Skin epidermis (tissue), 12 donors: ENCODE data around the gene CAPNS1.
"Not testable (repeated sequence)": the region's sequence is repeated elsewhere in the genome, so short reads cannot be mapped to it uniquely, and the experiment has no call there.

ENCODE experiments used
- H3K27ac ChIP-seq, 21 experiments: fragments of 200-600 bp; sonication (generic) in 11 of 21; one replicate each; pipeline ENCODE4 v1.5.0; 2020; ENCODE audit warnings: mild to moderate bottlenecking in 3 of 21, inconsistent platforms in 2 of 21, moderate library complexity in 2 of 21
- H3K4me3 ChIP-seq, 7 experiments: fragments of 200-600 bp; sonication (generic) in 2 of 7; one replicate each; pipeline ENCODE4 v1.5.0; 2020; ENCODE audit warnings: inconsistent platforms in 2 of 7, mild to moderate bottlenecking in 2 of 7, moderate library complexity in 1 of 7

Gene CAPNS1

GRCh38 chr19:36142046-36142445 lies 2.2 kb downstream of the CAPNS1 start:
- Histone ChIP-seq H3K4me3 (no peak overlapping the region), H3K27ac (peak overlapping the region in 3 of 21 experiments; percentile 12 to 98 (median 32))

- Histone ChIP-seq H3K4me3 (no peak overlapping the region), H3K27ac (peak overlapping the region in 1 of 21 experiments; percentile 32)
Observed at GRCh38 chr19:36142496-36142895, 2.6 kb downstream of the CAPNS1 start.

DNA sequence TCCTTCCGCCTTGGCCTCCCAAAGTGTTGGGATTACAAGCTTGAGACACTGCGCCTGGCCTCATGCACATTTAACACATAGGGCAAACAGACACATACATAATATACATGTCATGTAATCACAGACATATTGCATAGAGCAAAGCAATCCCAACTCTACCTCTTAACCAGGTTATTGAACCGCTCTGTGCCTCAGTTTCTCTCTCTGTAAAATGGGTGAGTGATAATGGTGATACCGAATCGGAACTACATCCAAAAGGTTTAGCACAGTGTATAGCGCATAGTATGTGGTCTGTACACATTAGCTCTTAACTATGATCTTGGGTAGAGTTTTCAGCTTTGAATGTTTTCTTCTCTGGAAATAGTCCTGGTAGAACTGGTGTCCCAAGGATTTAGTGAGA lies 4.8 kb downstream of the CAPNS1 start:
- no peak overlapping the region for H3K4me3 ChIP-seq

DNA sequence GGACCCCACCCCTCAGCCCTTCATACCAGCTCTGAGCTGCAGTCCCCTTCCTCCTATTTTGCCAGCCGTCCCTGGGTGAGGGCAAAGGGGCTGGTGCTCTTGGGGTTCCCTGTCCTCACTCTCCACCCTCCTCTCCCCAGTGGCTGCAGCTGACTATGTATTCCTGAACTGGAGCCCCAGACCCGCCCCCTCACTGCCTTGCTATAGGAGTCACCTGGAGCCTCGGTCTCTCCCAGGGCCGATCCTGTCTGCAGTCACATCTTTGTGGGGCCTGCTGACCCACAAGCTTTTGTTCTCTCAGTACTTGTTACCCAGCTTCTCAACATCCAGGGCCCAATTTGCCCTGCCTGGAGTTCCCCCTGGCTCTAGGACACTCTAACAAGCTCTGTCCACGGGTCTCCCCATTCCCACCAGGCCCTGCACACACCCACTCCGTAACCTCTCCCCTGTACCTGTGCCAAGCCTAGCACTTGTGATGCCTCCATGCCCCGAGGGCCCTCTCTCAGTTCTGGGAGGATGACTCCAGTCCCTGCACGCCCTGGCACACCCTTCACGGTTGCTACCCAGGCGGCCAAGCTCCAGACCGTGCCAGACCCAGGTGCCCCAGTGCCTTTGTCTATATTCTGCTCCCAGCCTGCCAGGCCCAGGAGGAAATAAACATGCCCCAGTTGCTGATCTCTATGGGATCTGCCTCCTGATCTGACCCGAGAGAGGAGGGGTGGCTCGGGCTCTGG lies 10.0 kb downstream of the CAPNS1 start:
- H3K27ac ChIP-seq = peak overlapping the region in 5 of 21 experiments; percentile 11 to 98 (median 88)
- H3K4me3 ChIP-seq = no peak overlapping the region

More for the DNA sequence above, 4.8 kb downstream of the CAPNS1 start:
- H3K27ac ChIP-seq = no peak overlapping the region

DNA sequence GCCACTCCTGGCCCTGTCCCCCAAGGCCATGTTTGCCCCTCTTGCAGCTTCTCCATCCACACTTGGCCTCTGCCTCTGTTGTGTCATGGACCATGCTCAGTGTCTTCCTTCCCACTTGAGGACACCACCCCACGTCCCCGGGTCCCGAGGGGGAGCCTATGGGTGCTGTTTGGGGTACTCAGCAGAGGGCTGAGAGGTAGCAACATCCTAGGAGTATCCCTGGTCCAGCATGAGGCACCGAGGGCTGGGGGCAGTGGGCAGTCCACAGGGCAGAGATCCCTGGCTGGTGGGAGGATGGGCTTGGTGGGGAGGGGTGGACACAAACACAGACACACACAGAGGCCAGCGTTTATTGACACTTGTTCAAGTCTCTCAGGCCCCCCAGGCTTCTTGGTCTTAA lies 10.7 kb downstream of the CAPNS1 start:
- H3K27ac ChIP-seq = peak overlapping the region in 9 of 21 experiments; percentile 83 to 98 (median 88)
- no peak overlapping the region for H3K4me3 ChIP-seq

DNA sequence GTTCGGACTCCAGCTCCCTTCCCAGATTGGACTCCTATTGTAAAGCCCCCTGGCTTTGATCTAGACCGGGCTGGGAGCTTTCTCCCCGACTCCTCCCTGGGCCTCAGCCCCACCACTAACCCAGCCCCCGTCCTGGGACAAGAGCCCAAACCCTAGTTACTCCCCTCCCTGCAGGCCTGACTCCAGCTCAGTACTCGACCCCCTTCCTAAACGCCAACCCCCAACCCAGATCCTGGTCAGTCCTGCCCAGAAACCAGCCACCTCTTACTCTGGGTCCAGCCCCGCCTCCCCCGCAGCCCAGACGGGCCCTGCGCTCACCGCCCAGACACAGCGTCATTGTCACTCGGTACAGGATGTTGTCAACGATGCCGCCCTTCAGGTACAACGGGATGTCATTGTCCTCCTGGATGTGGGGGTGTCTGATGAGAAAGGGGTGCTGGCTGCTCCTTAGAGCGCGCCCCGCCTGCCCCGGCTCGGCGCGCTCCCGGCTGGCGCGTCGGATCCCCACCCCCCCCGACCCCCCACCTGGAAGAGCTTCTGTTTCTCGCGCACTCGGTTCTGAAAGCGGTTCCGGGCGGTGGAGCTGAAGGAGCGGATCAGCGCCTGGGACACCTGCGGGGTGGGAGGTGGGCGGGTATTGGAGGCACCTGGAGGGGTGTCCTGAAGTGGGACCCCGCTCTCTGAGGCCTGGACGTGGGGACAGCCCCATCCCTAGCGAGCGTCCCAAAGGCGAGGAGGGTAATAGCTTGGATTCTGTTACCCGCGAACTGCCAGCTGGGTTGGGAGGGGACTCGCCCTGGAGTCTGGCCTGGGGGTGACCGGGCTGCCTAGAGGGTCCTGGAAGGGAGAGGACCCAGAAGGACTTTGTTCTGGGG lies 11.5 kb downstream of the CAPNS1 start:
- Histone ChIP-seq H3K27ac (peak overlapping the region in 20 of 21 experiments; percentile 14 to 98 (median 82)), H3K4me3 (peak overlapping the region; percentile 19 to 47 (median 29))

DNA sequence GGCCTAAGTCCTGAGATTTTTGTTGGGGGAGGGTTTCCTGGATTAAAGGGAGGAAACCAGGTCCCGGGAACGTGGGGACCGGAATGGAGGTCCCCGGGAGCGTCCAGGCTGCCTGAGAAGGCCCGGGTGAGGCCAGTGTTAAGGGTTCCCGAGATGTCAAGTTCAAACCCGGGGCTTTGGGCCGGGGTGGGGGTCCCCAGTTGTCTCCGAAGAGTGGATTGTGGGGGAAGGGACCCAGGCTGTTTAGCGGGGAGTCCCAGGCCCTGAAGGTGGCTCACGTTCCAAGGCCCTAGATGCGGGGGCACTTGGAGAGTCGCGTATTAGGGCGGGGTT lies 12.1 kb downstream of the CAPNS1 start:
- Histone ChIP-seq H3K4me3 (peak overlapping the region; percentile 19 to 47 (median 29)), H3K27ac (peak overlapping the region in 20 of 21 experiments; percentile 14 to 98 (median 82))

DNA sequence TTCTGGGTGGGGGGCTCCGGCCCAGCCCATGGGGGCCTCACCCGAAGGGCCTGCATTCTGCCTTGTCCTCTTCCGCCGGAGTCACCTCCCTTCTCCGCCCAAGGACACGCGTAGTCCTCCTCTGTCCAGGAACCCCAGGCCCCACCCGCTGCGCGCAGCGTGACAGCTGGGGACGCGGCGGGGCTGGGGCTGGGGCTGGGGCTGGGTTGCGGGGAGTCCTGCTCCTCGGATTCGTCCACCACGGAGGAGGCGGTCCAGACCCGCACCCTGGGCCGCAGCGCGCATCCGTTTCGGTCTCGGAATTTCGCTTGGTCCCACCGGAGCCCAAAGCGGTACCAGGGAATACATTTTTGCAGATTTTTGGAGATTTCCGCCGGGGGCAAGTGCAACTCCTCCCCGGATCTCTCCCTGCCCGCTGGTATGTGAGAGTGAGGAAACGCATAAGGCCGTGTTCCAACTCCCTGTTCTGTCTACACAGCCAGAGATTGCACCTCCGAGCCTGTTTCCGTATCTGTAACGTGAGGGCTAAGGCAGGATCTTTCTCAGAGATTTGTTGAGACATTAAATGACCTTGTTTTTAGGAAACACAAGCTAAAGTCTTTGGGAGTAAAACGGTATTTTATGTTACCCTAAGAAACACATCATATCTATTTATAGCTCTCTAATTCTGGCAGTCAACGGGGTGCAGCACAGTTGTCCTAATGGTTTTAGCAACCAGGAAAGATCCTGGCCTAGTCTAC lies 12.7 kb downstream of the CAPNS1 start, which contains the start of gene COX7A1:
TSS of gene COX7A1 (minus strand) at position 96 of the 740 bp plus-strand sequence. CDS start at position 56, 40 bp downstream.
- Histone ChIP-seq H3K4me3 (peak within 1 kb of the TSS; percentile 19 to 47 (median 29)), H3K27ac (peak within 1 kb of the TSS in 20 of 21 experiments; percentile 14 to 98 (median 82))

DNA sequence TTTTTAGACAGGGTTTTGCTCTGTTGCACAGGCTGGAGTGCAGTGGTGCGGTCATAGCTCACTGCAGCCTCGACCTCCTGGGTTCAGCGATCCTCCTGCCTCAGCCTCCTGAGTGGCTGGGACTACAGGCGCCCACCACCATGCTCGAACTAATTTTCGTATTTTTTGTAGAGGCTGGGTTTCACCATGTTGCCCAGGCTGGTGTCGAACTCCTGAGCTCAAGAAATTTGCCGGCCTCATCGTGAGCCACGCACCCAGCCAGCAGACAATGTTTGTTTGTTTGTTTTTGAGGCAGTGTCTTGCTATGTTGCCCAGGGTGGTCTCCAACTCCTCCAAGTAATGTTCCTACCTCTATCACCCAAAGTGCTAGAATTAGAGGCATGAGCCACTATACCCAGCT lies 13.3 kb downstream of the CAPNS1 start:
- Histone ChIP-seq H3K4me3 (peak overlapping the region in 1 of 7 experiments; percentile 28), H3K27ac (peak overlapping the region in 9 of 21 experiments; percentile 57 to 98 (median 86))

DNA sequence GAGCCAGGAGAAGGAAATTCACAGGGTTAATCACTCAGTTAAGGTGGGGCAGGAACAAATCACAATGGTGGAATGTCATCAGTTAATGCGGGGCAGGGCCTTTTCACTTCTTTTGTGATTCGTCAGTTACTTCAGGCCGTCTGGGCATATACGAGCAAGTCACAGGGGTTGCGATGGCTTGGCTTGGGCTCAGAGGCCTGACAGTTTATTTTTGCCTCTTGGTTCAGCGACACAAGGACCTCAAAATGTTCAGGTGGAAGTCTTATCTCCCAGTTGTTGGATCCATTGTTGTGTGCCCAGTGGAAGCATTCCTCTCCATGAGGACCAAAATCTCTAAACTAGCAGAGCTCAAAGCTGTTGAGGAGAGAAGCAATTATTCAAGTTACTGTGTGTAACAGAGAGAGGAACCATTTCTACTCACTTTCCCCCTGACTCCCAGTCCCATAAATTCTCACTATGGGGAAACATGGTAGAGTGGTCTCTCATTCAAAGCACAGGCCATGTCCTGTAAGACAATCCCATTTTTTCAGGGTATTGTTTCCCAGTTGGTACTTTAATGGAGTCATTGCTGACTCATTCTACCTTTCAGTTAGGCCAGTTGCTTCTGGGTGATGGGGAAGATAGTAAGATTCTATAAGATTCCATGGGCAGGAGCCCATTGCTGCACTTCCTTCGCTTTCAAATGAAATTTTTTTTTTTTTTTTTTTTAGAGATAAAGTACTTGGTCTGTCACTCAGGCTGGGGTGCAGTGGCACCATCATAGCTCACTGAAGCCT lies 21.1 kb downstream of the CAPNS1 start:
- Histone ChIP-seq H3K27ac (no peak overlapping the region), H3K4me3 (no peak overlapping the region)

- H3K4me3 ChIP-seq = no peak overlapping the region
- H3K27ac ChIP-seq = no peak overlapping the region
Observed at GRCh38 chr19:36163813-36164212, 23.9 kb downstream of the CAPNS1 start.

DNA sequence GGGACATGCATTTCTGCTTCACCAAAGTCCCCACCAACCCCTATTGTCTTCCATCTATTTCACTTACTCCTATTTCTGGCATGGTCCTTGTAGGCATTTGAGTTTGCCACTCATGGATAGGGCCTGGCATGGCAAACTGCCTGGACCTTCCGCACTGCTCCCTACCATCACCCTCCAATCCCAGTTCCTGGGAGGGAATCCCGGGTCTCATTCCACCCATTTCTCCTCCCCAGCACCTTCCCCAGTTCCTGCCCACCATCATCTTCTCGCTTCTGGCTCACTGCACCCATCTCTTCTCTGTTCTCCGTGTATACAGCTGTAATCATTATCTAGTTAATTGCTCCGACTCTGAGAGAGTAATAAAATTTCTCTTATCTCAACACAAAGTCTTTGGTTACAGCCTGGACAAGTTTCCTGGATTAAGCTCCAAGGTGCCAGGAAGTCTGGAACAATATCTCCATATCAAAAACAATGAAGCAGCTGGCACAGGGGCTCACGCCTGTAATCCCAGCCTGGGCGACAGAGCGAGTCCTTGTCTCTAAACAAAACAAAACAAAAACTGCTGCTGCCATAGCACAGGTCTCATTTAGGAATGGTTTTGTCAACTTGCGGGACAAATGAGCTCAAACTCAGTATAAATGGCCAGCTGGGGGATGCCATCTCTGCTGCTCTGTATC lies 29.4 kb downstream of the CAPNS1 start:
- Histone ChIP-seq H3K27ac (peak overlapping the region in 3 of 21 experiments; percentile 8 to 56 (median 46)), H3K4me3 (no peak overlapping the region)

- H3K27ac ChIP-seq = no peak overlapping the region
- no peak overlapping the region for H3K4me3 ChIP-seq
Observed at GRCh38 chr19:36172852-36173251, 33.0 kb downstream of the CAPNS1 start.

DNA sequence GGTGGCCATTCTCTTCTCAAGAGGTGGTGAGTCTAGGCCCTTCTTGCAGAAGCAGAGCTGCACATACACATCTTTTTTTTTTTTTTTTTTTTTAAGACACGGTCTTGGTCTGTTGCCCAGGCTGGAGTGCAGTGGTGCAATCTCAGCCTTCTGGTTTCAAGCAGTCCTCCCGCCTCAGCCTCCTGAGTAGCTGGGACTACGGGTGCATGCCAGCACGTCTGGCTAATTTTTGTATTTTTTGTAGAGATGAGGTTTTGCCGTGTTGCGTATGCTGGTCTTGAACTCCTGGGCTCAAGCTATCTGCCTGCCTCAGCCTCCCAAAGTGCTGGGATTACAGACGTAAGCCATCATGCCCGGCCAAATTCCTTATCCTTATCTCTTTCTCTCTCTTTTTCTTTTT lies 34.0 kb downstream of the CAPNS1 start:
- H3K27ac ChIP-seq, H3K4me3 ChIP-seq: not testable (repeated sequence)

DNA sequence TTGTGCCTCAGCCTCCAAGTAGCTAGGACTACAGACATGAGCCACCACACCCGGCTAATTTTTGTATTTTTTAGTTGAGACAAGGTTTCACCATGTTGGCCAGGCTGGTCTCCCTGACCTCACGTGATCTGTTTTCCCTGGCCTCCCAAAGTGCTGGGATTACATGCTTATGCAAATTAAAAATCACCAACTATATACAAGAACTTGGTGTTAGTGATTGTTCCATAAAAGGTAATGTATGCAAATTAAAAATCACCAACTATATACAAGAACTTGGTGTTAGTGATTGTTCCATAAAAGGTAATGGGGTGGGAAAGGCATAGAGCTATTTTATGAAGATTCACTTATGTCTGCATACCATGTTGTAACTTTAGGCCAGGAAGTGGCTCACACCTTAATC lies 39.2 kb downstream of the CAPNS1 start:
- H3K27ac ChIP-seq, H3K4me3 ChIP-seq: not testable (repeated sequence)

GRCh38 chr19:36182612-36183244 lies 42.9 kb downstream of the CAPNS1 start:
- Histone ChIP-seq H3K27ac (no peak overlapping the region), H3K4me3 (no peak overlapping the region)

- no peak overlapping the region for H3K4me3 ChIP-seq
- H3K27ac ChIP-seq = no peak overlapping the region
Observed at GRCh38 chr19:36183245-36183628, 43.4 kb downstream of the CAPNS1 start.

DNA sequence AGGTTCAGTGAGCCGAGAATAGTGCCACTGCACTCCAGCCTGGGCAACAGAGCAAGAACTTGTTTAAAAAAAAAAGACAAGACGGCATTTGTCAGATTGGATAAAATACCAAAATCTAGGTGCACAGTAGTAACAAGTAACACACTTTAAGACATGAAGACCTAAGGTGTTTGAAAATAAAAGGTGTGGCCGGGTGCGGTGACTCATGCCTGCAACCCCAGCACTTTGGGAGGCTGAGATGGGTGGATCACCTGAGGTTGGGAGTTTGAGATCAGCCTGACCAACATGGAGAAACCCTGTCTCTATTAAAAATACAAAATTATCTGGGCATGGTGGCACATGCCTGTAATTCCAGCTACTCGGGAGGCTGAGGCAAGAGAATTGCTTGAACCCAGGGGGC lies 46.9 kb downstream of the CAPNS1 start:
- not testable (repeated sequence) for H3K27ac ChIP-seq

More for the DNA sequence above, 46.9 kb downstream of the CAPNS1 start:
- not testable (repeated sequence) for H3K4me3 ChIP-seq
